Smooth muscle cell (in vitro differentiated cells): Measurements from ENCODE around the gene PGM3. TPM values are rescaled to one million over a fixed set of nuclear protein-coding genes. Genes with fewer than 3 reads are reported as not detected.

Source experiments
- DNase-seq: peaks from one replicate; lab custom pipeline; 2025; ENCODE audit not compliant: unreplicated experiment; lab: John Stamatoyannopoulos, UW
- H2AFZ ChIP-seq: fragments of 200-600 bp; sonication (generic); 2 replicates; pipeline ENCODE4 v1.6.0; 2016; ENCODE audit warnings: antibody characterized with exemption, low read depth, mild to moderate bottlenecking
- H3F3A ChIP-seq: fragments of 200-600 bp; sonication (generic); 2 replicates; pipeline ENCODE4 v1.6.0; 2017; ENCODE audit warnings: antibody characterized with exemption, low read depth
- H3K27ac ChIP-seq: fragments of 200-600 bp; sonication (generic); 2 replicates; pipeline ENCODE4 v1.5.1; 2016; ENCODE audit warnings: low read depth, mild to moderate bottlenecking
- H3K27me3 ChIP-seq: fragments of 200-600 bp; sonication (generic); 2 replicates; pipeline ENCODE4 v1.6.1; 2016; ENCODE audit warnings: low read depth, mild to moderate bottlenecking
- H3K36me3 ChIP-seq: fragments of 200-600 bp; sonication (generic); 2 replicates; pipeline ENCODE4 v1.5.1; 2016; ENCODE audit warnings: low read depth
- H3K4me1 ChIP-seq: fragments of 200-600 bp; sonication (generic); 2 replicates; pipeline ENCODE4 v1.5.1; 2016; ENCODE audit warnings: low read depth
- H3K4me2 ChIP-seq: fragments of 200-600 bp; sonication (generic); 2 replicates; pipeline ENCODE4 v1.6.0; 2016; ENCODE audit warnings: mild to moderate bottlenecking
- H3K4me3 ChIP-seq: fragments of 200-600 bp; sonication (generic); 2 replicates; pipeline ENCODE4 v1.5.1; 2016; ENCODE audit warnings: mild to moderate bottlenecking
- H3K79me2 ChIP-seq: fragments of 200-600 bp; sonication (generic); 2 replicates; pipeline ENCODE4 v1.6.0; 2016; ENCODE audit warnings: low read depth, mild to moderate bottlenecking
- H3K9ac ChIP-seq: fragments of 200-600 bp; sonication (generic); 2 replicates; pipeline ENCODE4 v1.6.0; 2016; ENCODE audit warnings: low read depth
- H3K9me3 ChIP-seq: fragments of 200-600 bp; sonication (generic); replicated peaks from 2 replicates; pipeline ENCODE4 v1.5.1; 2016; ENCODE audit warnings: low read depth
- H4K20me1 ChIP-seq: fragments of 200-600 bp; sonication (generic); 2 replicates; pipeline ENCODE4 v1.6.0; 2016; ENCODE audit warnings: low read depth
- WGBS: methylation state at CpG from one replicate; pipeline ENCODE4 v1.1.7; 2016; ENCODE audit warnings: low lambda C conversion rate; 5-methylcytosine and 5-hydroxymethylcytosine counted together
- polyA plus RNA-seq: library from polyadenylated mRNA; unstranded; fragments of >200 nt; fragmentation: Nextera tagmentation; extraction: Ambion mirVana; gene quantifications from 2 replicates; pipeline ENCODE4 v1.2.1, GENCODE V29; 2016
- total RNA-seq: library from RNA; depleted of rRNA; stranded (reverse); fragments of >200 nt; gene quantifications from 2 replicates; pipeline ENCODE4 v1.2.3, GENCODE V29; 2014
- TF ChIP-seq, protein P1 (sequence below): fragments of 200-600 bp; sonication (generic); IDR thresholded peaks from 2 replicates; pipeline ENCODE4 v1.5.1; 2017; ENCODE audit warnings: borderline replicate concordance, mild to moderate bottlenecking, antibody characterized with exemption; ENCODE audit not compliant: insufficient read depth, poor library complexity, severe bottlenecking

Gene PGM3
- total and polyA plus RNA-seq, 2 experiments from 2014 or later = 163 to 173 TPM

DNA sequence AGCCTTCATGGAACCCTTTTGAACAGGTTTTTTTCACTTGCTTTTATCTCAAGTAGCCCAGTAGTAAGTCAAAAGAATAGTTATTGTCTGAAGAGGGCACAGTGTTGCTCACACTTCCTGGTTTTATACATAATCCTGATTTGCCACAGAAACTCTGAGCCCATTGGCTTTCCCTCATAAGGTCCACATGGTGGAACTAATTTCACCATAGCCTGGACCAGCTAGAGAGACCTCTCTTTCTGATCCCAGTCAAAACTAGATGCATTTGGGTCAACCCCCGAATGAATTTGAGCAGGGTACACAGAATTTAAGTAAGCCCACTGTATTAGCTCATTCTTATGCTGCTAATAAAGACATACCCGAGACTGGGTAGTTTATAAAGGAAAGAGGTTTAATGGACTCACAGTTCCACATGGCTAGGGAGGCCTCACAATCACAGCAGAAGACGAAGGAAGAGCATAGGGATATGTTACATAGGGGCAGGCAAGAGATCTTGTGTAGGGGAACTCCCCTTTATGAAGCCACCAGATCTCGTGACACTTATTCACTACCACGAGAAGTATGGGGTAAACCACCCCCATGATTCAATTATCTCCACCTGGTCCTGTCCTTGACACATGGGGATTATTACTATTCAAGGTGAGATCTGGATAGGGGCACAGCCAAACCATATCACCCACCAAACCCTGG lies 6.3 kb upstream of the PGM3 start:
- no peaks in the 10 kb centered on the region for H3K9me3 ChIP-seq
- no peaks in the 10 kb centered on the region for H3K79me2 ChIP-seq
- no peak for DNase-seq
- H3K9ac ChIP-seq = no peak overlapping the region
- H3K4me1 ChIP-seq = no peaks in the 10 kb centered on the region
- peak overlapping the region; percentile 48 for H3K27ac ChIP-seq
- H3K27me3 ChIP-seq = no peaks in the 10 kb centered on the region
- H3K4me3 ChIP-seq = no peak overlapping the region
- no peak overlapping the region for H2AFZ ChIP-seq
- no peaks in the 10 kb centered on the region for H3K36me3 ChIP-seq
- peaks cover 8% of the 10 kb centered on the region for H3F3A ChIP-seq
- WGBS = 94% methylated on average over 5 of the region's 5 CpGs
- TF ChIP-seq, protein P1, sequence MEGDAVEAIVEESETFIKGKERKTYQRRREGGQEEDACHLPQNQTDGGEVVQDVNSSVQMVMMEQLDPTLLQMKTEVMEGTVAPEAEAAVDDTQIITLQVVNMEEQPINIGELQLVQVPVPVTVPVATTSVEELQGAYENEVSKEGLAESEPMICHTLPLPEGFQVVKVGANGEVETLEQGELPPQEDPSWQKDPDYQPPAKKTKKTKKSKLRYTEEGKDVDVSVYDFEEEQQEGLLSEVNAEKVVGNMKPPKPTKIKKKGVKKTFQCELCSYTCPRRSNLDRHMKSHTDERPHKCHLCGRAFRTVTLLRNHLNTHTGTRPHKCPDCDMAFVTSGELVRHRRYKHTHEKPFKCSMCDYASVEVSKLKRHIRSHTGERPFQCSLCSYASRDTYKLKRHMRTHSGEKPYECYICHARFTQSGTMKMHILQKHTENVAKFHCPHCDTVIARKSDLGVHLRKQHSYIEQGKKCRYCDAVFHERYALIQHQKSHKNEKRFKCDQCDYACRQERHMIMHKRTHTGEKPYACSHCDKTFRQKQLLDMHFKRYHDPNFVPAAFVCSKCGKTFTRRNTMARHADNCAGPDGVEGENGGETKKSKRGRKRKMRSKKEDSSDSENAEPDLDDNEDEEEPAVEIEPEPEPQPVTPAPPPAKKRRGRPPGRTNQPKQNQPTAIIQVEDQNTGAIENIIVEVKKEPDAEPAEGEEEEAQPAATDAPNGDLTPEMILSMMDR = no peak
- H4K20me1 ChIP-seq = peaks cover 11% of the 10 kb centered on the region
- H3K4me2 ChIP-seq = no peak overlapping the region

DNA sequence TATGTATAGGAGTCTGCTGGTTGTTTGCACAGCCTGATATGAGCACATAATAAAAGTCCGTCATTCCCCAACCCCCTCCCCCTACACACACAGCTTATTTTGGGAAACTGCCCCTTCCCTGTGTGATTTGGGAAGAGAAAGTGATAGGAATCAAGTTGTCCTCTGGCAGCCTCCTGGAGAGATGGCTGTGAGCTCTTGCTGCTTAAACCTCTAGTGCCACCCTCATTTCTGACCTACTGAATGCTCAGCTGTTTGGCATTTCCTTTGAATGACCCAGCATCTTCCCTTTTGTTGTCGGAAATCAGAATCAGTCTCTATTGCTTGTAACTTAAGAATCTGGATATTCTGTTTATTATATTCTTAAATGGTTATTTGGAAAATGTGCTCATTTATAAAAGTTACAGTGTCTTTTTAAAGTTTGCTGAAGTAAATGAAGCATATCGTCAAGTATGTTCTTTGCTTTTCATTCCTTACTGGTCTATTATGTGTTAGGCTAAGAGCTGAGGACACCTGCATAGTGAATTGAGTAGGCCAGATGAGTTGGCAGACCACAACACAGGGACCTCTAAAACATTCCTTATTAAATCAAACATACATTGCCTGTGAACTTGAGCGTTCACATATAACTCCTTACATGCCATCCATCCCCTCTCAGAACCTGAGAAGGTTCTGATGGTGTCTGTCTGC lies 5.6 kb upstream of the PGM3 start:
- H3K4me3 ChIP-seq = no peak overlapping the region
- H3K4me1 ChIP-seq = no peaks in the 10 kb centered on the region
- TF ChIP-seq, protein P1 = no peak
- peaks cover 16% of the 10 kb centered on the region for H4K20me1 ChIP-seq
- H3K9me3 ChIP-seq = no peaks in the 10 kb centered on the region
- H3F3A ChIP-seq = peaks cover 8% of the 10 kb centered on the region
- DNase-seq = no peak
- no peak overlapping the region for H3K4me2 ChIP-seq
- no peak overlapping the region for H3K9ac ChIP-seq
- H2AFZ ChIP-seq = no peak overlapping the region
- H3K27me3 ChIP-seq = no peaks in the 10 kb centered on the region
- no peaks in the 10 kb centered on the region for H3K36me3 ChIP-seq
- no peaks in the 10 kb centered on the region for H3K79me2 ChIP-seq
- H3K27ac ChIP-seq = no peak overlapping the region
- 90% methylated on average over 4 of the region's 4 CpGs for WGBS

DNA sequence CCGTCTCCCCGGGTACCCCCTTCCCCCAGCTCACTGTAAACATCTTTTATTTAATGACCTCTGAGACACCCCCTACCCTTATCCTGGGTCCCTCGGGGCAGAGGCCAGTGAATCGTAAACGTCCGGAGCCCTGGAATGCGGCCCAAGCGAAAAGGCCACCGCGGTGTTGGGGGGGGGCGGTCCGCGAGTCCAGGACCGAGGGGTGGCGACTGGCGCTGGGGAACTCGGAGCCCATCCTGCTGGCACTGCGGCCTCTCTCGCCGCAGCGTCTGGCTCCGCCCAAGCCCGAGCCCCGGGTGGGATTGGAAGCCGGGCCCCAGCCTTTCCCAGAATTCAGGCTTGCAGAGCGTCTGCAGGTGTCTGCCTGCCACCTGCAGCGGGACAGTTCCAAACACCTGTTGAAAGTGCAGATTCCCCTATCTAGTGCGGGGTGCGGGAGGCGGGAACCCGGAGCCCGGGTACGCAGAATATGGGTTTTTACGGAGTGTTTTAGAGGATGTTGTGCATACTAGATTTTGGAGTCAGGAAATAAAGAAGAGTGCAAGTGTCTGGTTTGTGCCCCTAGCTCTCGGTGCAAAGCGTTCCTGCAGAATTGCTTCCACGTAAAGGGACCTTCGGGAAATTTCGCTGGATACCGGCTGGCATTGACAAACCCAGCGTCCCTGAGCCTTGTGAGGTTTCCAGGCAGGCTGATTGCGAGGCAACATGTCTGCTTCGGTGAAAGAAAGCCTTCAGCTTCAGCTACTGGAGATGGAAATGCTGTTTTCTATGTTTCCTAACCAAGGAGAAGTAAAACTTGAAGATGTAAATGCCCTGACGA lies 892 bp upstream of the PGM3 start:
- Histone ChIP-seq H3K4me1 (peaks cover 5% of the 10 kb centered on the region), H4K20me1 (peaks cover 54% of the 10 kb centered on the region), H3K9ac (peak overlapping the region; percentile 98), H3K4me2 (peak overlapping the region; percentile 98), H3K79me2 (peaks cover 43% of the 10 kb centered on the region), H2AFZ (peak overlapping the region; percentile 72), H3F3A (peaks cover 3% of the 10 kb centered on the region), H3K36me3 (no peaks in the 10 kb centered on the region), H3K27me3 (no peaks in the 10 kb centered on the region), H3K9me3 (no peaks in the 10 kb centered on the region), H3K4me3 (peak overlapping the region; percentile 90), H3K27ac (peak overlapping the region; percentile 91)
- TF ChIP-seq, protein P1 = no peak
- WGBS = 4% methylated on average over 44 of the region's 44 CpGs
- DNase-seq = no peak
